D721Med (cell line): ENCODE results near the gene LUZP2.
"Not testable (repeated sequence)": the region's sequence is repeated elsewhere in the genome, so short reads cannot be mapped to it uniquely, and the experiment has no call there.

Source experiments
- DNase-seq: peaks from one replicate; pipeline ENCODE4 v3.0.0; 2011; ENCODE audit warnings: low spot score; ENCODE audit not compliant: insufficient read length
- FAIRE-seq: peaks from 2 replicates; lab custom pipeline; 2011; peaks lifted over from hg19 to GRCh38; lab: Jason Lieb, UNC
- TF ChIP-seq, protein P1 (sequence below): IDR thresholded peaks from 2 replicates; pipeline ENCODE4 v1.5.1; 2012; ENCODE audit warnings: mild to moderate bottlenecking, control low read depth; ENCODE audit not compliant: insufficient read depth; ENCODE audit errors: missing control alignments

Gene LUZP2

GRCh38 chr11:24890426-24890825, 393.6 kb downstream of the LUZP2 start:
- DNase-seq = no peak
- TF ChIP-seq, protein P1, sequence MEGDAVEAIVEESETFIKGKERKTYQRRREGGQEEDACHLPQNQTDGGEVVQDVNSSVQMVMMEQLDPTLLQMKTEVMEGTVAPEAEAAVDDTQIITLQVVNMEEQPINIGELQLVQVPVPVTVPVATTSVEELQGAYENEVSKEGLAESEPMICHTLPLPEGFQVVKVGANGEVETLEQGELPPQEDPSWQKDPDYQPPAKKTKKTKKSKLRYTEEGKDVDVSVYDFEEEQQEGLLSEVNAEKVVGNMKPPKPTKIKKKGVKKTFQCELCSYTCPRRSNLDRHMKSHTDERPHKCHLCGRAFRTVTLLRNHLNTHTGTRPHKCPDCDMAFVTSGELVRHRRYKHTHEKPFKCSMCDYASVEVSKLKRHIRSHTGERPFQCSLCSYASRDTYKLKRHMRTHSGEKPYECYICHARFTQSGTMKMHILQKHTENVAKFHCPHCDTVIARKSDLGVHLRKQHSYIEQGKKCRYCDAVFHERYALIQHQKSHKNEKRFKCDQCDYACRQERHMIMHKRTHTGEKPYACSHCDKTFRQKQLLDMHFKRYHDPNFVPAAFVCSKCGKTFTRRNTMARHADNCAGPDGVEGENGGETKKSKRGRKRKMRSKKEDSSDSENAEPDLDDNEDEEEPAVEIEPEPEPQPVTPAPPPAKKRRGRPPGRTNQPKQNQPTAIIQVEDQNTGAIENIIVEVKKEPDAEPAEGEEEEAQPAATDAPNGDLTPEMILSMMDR = no peak
- no peak for FAIRE-seq

DNA sequence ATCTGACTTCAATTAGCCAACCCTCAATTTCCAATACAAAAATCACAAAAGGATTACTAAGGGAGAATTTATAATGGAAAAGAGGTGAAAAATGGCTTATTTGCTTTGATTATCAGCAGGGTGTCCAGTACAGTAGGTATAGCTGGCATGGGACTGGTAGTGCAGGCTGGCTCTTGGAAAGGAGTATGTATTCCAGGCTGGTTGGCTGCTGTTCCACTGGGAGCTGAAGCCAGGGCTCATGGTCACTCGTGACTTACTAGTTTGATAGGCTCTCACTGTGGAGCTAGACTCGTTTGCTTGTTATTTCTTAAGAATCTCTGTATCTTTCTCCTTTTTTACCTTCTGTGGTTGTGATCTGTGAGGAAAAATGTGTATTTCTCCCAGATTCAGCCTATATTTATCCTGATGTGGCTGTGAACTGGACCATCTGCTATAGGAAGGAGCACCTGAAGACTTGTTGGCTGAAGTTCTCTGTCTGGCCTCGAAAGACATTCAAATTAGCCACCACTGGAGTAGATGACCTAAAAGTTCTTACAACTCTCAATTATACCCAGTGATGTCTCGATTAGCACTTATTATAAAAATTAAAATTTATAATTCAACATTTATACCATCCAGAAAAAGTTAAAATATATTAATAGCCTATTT, 395.1 kb downstream of the LUZP2 start:
- FAIRE-seq, DNase-seq: not testable (repeated sequence)

DNA sequence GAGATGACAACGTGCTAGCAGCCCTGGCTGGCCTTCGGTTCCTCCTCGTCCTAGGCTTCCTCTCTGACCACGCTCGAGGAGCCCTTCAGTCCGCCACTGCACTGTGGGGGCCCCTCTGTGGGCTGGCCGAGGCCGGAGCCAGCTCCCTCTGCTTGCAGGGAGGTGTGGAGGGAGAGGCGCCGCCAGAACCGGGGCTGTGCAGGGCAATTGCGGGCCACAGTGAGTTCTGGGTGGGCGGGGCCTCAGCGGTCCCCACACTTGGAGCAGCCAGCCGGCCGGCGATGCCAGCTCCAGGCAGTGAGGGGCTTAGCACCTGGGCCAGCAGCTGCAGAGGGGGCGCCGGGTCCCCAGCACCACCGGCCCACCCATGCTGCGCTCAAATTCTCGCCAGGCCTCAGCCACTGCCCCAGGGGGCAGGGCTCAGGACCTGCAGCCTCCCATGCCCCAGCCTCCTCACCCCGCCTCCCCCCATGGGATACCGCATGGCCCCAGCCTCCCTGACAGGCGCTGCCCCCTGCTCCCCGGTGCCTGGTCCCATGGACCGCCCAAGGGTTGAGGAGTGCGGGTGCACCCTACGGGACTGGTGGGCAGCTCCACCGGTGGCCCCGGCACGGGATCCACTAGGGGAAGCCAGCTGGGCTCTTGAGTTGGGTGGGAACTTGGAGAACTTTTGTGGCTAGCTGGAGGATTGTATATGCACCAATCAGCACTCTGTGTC, 399.4 kb downstream of the LUZP2 start:
- TF ChIP-seq, protein P1 = no peak
- DNase-seq (no peak), FAIRE-seq (no peak)

DNA sequence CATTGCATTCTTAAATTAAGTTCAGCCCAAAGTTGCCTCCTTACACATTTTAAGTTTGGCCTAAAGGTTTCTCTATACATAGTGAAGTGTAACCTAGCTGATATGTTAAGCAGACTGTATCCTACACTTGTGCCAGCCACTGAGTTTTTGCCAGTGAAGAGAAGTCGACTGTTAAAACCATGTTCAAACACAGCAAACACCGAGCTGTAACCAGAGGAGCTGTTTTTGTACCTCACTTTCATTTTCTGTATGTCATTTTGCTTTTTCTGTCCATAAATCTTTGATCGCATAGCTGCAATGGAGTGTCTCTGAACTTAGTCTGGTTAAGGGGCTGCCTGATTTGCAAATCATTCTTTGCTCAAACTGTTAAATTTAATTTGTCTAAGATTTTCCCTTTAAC, 403.7 kb downstream of the LUZP2 start:
- TF ChIP-seq, protein P1 = no peak
- FAIRE-seq (no peak), DNase-seq (no peak)

- FAIRE-seq (no peak), DNase-seq (no peak)
- TF ChIP-seq, protein P1 = no peak
Measured at GRCh38 chr11:24900960-24901549, 404.2 kb downstream of the LUZP2 start.

DNA sequence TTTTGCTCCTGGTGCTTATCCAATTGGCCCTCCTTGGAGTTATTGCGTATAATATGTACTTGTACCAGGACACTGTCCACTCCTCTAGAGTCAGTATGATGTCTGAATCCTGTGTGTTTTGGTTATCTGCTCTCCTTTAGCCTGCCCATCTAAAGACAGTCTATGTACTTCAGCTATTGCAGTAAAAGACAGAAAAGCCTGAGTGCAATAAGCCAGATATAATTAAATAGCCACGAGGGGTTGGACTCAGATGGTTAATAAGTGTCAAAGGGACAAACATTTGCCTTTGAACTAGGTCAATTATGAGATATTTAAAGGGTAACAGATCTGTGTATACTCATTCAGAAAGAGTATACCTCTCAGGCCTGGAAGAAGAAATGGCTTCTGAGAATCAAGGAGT, 406.7 kb downstream of the LUZP2 start:
- FAIRE-seq (no peak), DNase-seq (no peak)
- TF ChIP-seq, protein P1 = no peak

- no peak for FAIRE-seq
- DNase-seq = no peak
- TF ChIP-seq, protein P1 = no peak
Measured at GRCh38 chr11:24925091-24925490, 428.2 kb downstream of the LUZP2 start.
